Loucy (cell line): ENCODE measurements around the gene PIGS.

Source experiments
- H2AFZ ChIP-seq: fragments of 200-600 bp; sonication (generic); 2 replicates; pipeline ENCODE4 v1.6.0; 2016; ENCODE audit warnings: antibody characterized with exemption, mild to moderate bottlenecking, low read length, moderate library complexity
- H3F3A ChIP-seq: fragments of 200-600 bp; 2 replicates; pipeline ENCODE4 v1.6.0; 2016; ENCODE audit warnings: antibody characterized with exemption, low read depth, mild to moderate bottlenecking
- H3K27me3 ChIP-seq: fragments of 200-600 bp; sonication (generic); 2 replicates; pipeline ENCODE4 v1.6.1; 2014; ENCODE audit warnings: low read length, mild to moderate bottlenecking; ENCODE audit not compliant: insufficient read depth, poor library complexity, severe bottlenecking
- H3K36me3 ChIP-seq: fragments of 200-600 bp; sonication (generic); 2 replicates; pipeline ENCODE4 v1.6.1; 2016; ENCODE audit warnings: low read length; ENCODE audit not compliant: insufficient read depth
- H3K4me1 ChIP-seq: fragments of 200-600 bp; sonication (generic); 2 replicates; pipeline ENCODE4 v1.5.1; 2014; ENCODE audit warnings: low read length, mild to moderate bottlenecking; ENCODE audit not compliant: insufficient read depth, poor library complexity, severe bottlenecking
- H3K4me2 ChIP-seq: fragments of 200-600 bp; sonication (generic); 2 replicates; pipeline ENCODE4 v1.6.0; 2014; ENCODE audit warnings: antibody characterized with exemption, low read length, low read depth, mild to moderate bottlenecking; ENCODE audit not compliant: poor library complexity, severe bottlenecking
- H3K4me3 ChIP-seq: fragments of 200-600 bp; sonication (generic); 2 replicates; pipeline ENCODE4 v1.5.1; 2014; ENCODE audit warnings: low read length, mild to moderate bottlenecking, mixed read lengths; ENCODE audit not compliant: poor library complexity, severe bottlenecking
- H3K79me2 ChIP-seq: fragments of 200-600 bp; sonication (generic); 2 replicates; pipeline ENCODE4 v1.6.1; 2014; ENCODE audit warnings: low read length; ENCODE audit not compliant: insufficient read depth
- H3K9ac ChIP-seq: fragments of 200-600 bp; sonication (generic); 2 replicates; pipeline ENCODE4 v1.6.0; 2014; ENCODE audit warnings: mild to moderate bottlenecking, low read depth, low read length, moderate library complexity; ENCODE audit not compliant: poor library complexity, severe bottlenecking
- H3K9me2 ChIP-seq: fragments of 200-600 bp; sonication (generic); replicated peaks from 2 replicates; pipeline ENCODE4 v1.6.1; 2016; ENCODE audit warnings: low read depth, low read length, mixed read lengths
- H3K9me3 ChIP-seq: fragments of 200-600 bp; sonication (generic); 2 replicates; pipeline ENCODE4 v1.6.1; 2014; ENCODE audit warnings: mild to moderate bottlenecking, antibody characterized with exemption, low read length, low read depth; ENCODE audit not compliant: insufficient read depth
- H4K20me1 ChIP-seq: fragments of 200-600 bp; sonication (generic); 2 replicates; pipeline ENCODE4 v1.6.0; 2014; ENCODE audit warnings: antibody characterized with exemption, low read length, mild to moderate bottlenecking; ENCODE audit not compliant: insufficient read depth, poor library complexity, severe bottlenecking
- CTCF ChIP-seq: fragments of 200-600 bp; sonication (generic); conservative IDR thresholded peaks from 2 replicates; pipeline ENCODE4 v1.5.1; 2014; ENCODE audit warnings: mild to moderate bottlenecking, antibody characterized with exemption, low read length
- EZH2phosphoT487 ChIP-seq: fragments of 200-600 bp; IDR thresholded peaks from 2 replicates; pipeline ENCODE4 v1.6.1; 2018; ENCODE audit warnings: antibody characterized with exemption, mild to moderate bottlenecking, moderate library complexity, borderline replicate concordance

The PIGS gene

GRCh38 chr17:28526381-28526780 is 44.9 kb downstream of the PIGS start:
- no peaks in the 10 kb centered on the region for H3K27me3 ChIP-seq
- H3K4me2 ChIP-seq, result no peak overlapping the region
- no peak overlapping the region for H2AFZ ChIP-seq
- no peaks in the 10 kb centered on the region for H3K4me1 ChIP-seq
- H3F3A ChIP-seq, result no peaks in the 10 kb centered on the region
- H3K9me2 ChIP-seq, result no peaks in the 10 kb centered on the region
- H3K36me3 ChIP-seq, result no peaks in the 10 kb centered on the region
- no peaks in the 10 kb centered on the region for H3K79me2 ChIP-seq
- H3K9me3 ChIP-seq, result no peaks in the 10 kb centered on the region
- no peaks in the 10 kb centered on the region for H4K20me1 ChIP-seq
- H3K9ac ChIP-seq, result no peak overlapping the region
- TF ChIP-seq EZH2phosphoT487 (no peak), CTCF (no peak)
- no peak overlapping the region for H3K4me3 ChIP-seq

GRCh38 chr17:28524476-28525424 is 46.6 kb downstream of the PIGS start:
- Histone ChIP-seq H3K4me3 (no peak overlapping the region), H3K9me3 (no peaks in the 10 kb centered on the region), H3K79me2 (no peaks in the 10 kb centered on the region), H3K9me2 (no peaks in the 10 kb centered on the region), H3K36me3 (no peaks in the 10 kb centered on the region), H3K4me2 (no peak overlapping the region), H3K4me1 (peaks cover 10% of the 10 kb centered on the region), H3F3A (no peaks in the 10 kb centered on the region), H2AFZ (no peak overlapping the region), H3K27me3 (no peaks in the 10 kb centered on the region), H3K9ac (no peak overlapping the region), H4K20me1 (no peaks in the 10 kb centered on the region)
- TF ChIP-seq CTCF (no peak), EZH2phosphoT487 (no peak)

- Histone ChIP-seq H3K79me2 (no peaks in the 10 kb centered on the region), H4K20me1 (no peaks in the 10 kb centered on the region), H3K27me3 (no peaks in the 10 kb centered on the region), H3K9me3 (no peaks in the 10 kb centered on the region), H3K36me3 (no peaks in the 10 kb centered on the region), H2AFZ (no peak overlapping the region), H3K9me2 (no peaks in the 10 kb centered on the region), H3F3A (no peaks in the 10 kb centered on the region), H3K4me1 (peaks cover 17% of the 10 kb centered on the region), H3K4me3 (no peak overlapping the region), H3K4me2 (no peak overlapping the region), H3K9ac (no peak overlapping the region)
- TF ChIP-seq EZH2phosphoT487 (no peak), CTCF (no peak)
Observed at GRCh38 chr17:28523876-28524275, 47.4 kb downstream of the PIGS start.
